Osteoblast (primary cell): Measurements from ENCODE around the gene NPBWR2. TPM values are rescaled to one million over a fixed set of nuclear protein-coding genes. Genes with fewer than 3 reads are reported as not detected.

Source experiments
- DNase-seq: peaks from one replicate; pipeline ENCODE4 v3.0.0; 2011; ENCODE audit warnings: low spot score, mixed read lengths; ENCODE audit not compliant: insufficient read length; ENCODE audit errors: missing footprints
- H2AFZ ChIP-seq: 2 replicates; pipeline ENCODE4 v1.6.0; 2011; ENCODE audit warnings: mild to moderate bottlenecking, low read length
- H3K27ac ChIP-seq: 2 replicates; pipeline ENCODE4 v1.5.1; 2011; ENCODE audit warnings: mild to moderate bottlenecking, low read depth, low read length, moderate library complexity
- H3K27me3 ChIP-seq: 2 replicates; pipeline ENCODE4 v1.6.0; 2012; ENCODE audit warnings: mild to moderate bottlenecking, control low read depth, inconsistent platforms, low read length, moderate library complexity; ENCODE audit not compliant: insufficient read depth
- H3K36me3 ChIP-seq: 2 replicates; pipeline ENCODE4 v1.5.1; 2011; ENCODE audit warnings: mild to moderate bottlenecking, low read length, control low read depth, moderate library complexity; ENCODE audit not compliant: insufficient read depth
- H3K4me1 ChIP-seq: 2 replicates; pipeline ENCODE4 v1.5.1; 2011; ENCODE audit warnings: mild to moderate bottlenecking, low read length, control low read depth, moderate library complexity; ENCODE audit not compliant: insufficient read depth
- H3K4me2 ChIP-seq: 2 replicates; pipeline ENCODE4 v1.6.0; 2011; ENCODE audit warnings: mild to moderate bottlenecking, low read length; ENCODE audit not compliant: insufficient read depth
- H3K4me3 ChIP-seq: fragments of 200-600 bp; sonication (generic); 3 replicates; pipeline ENCODE4 v1.5.1; 2012; ENCODE audit warnings: mild to moderate bottlenecking, low read length, inconsistent platforms; ENCODE audit not compliant: insufficient read depth
- H3K79me2 ChIP-seq: 2 replicates; pipeline ENCODE4 v1.6.0; 2012; ENCODE audit warnings: mild to moderate bottlenecking, low read length, control low read depth, inconsistent platforms; ENCODE audit not compliant: insufficient read depth
- H3K9me3 ChIP-seq: 2 replicates; pipeline ENCODE4 v1.5.1; 2011; ENCODE audit warnings: low read depth, low read length, control low read depth
- H4K20me1 ChIP-seq: 2 replicates; pipeline ENCODE4 v1.6.0; 2012; ENCODE audit warnings: mild to moderate bottlenecking, low read length, control low read depth; ENCODE audit not compliant: insufficient read depth
- total RNA-seq: library from RNA; depleted of rRNA; stranded (reverse); fragments of >200 nt; gene quantifications from 2 replicates; pipeline ENCODE4 v1.2.3, GENCODE V29; 2012
- TF ChIP-seq, protein P1 (sequence below): IDR thresholded peaks from 2 replicates; pipeline ENCODE4 v1.5.1; 2011; ENCODE audit warnings: mild to moderate bottlenecking, low read depth, low read length, moderate library complexity; ENCODE audit errors: extremely low read depth

NPBWR2 gene
- total RNA-seq, 1 donor, result not detected

DNA sequence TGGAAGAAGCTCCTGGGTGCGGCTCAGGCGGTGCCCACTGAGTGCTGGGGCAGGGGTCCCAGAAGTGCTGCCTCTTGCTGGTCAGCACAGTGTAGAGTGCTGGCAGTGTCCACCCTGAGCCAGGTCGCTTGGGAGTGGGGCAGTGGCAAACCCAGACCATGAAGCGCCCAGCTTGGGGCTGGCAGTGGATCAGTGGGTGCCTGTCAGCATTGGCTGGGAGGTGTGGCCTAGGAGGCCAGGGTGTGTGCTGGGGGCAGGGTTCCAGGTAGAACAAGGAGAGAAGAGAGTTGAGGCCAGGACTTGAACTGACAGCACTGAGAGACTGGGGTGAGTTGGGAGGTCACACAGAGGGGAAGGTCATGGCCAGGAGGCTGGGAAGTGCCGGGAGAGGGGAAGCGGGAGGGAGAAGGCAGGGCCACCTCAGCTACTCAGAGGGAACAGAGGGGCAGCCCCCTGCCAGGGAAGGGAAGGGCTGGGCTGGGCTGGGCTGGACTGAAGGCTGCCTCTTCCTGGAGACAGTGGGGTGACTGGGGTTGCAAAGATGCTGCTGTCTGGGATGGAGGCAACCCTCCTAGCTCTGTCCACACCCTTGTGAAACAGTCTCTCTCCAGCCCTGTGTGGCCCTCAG lies 40.2 kb downstream of the NPBWR2 start:
- Histone ChIP-seq H3K79me2 (no peaks in the 10 kb centered on the region), H3K4me1 (peaks cover 26% of the 10 kb centered on the region), H3K27me3 (no peaks in the 10 kb centered on the region), H2AFZ (no peak overlapping the region), H3K9me3 (no peaks in the 10 kb centered on the region), H3K27ac (no peak overlapping the region), H3K4me3 (no peak overlapping the region), H3K36me3 (no peaks in the 10 kb centered on the region), H4K20me1 (peaks cover 39% of the 10 kb centered on the region), H3K4me2 (no peak overlapping the region)
- DNase-seq, result no peak
- TF ChIP-seq, protein P1, sequence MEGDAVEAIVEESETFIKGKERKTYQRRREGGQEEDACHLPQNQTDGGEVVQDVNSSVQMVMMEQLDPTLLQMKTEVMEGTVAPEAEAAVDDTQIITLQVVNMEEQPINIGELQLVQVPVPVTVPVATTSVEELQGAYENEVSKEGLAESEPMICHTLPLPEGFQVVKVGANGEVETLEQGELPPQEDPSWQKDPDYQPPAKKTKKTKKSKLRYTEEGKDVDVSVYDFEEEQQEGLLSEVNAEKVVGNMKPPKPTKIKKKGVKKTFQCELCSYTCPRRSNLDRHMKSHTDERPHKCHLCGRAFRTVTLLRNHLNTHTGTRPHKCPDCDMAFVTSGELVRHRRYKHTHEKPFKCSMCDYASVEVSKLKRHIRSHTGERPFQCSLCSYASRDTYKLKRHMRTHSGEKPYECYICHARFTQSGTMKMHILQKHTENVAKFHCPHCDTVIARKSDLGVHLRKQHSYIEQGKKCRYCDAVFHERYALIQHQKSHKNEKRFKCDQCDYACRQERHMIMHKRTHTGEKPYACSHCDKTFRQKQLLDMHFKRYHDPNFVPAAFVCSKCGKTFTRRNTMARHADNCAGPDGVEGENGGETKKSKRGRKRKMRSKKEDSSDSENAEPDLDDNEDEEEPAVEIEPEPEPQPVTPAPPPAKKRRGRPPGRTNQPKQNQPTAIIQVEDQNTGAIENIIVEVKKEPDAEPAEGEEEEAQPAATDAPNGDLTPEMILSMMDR, result no peak

DNA sequence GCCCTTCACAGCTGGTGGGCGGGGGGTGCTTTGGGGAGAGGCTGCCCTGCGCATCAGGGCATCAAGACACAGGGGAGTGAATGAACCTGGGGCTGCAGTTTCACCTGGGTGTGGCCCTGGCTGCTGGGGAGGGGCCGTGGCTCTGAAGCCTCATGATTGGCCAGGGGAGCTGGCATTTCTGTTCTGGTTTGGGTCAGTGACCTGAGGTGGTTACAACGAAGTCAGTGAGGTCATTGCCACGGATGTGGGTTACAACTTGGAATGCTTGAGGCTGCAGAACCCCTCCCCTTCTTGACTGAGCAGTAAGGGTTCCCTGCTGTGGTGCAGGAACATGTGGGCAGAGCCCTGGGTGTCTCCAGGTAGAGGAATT lies 41.4 kb downstream of the NPBWR2 start:
- Histone ChIP-seq H3K27me3 (no peaks in the 10 kb centered on the region), H3K4me3 (no peak overlapping the region), H2AFZ (no peak overlapping the region), H4K20me1 (peaks cover 39% of the 10 kb centered on the region), H3K27ac (no peak overlapping the region), H3K4me1 (peaks cover 27% of the 10 kb centered on the region), H3K4me2 (peak overlapping the region; percentile 29), H3K36me3 (no peaks in the 10 kb centered on the region), H3K9me3 (no peaks in the 10 kb centered on the region), H3K79me2 (no peaks in the 10 kb centered on the region)
- DNase-seq, result peak; percentile 95
- TF ChIP-seq, protein P1, result no peak

DNA sequence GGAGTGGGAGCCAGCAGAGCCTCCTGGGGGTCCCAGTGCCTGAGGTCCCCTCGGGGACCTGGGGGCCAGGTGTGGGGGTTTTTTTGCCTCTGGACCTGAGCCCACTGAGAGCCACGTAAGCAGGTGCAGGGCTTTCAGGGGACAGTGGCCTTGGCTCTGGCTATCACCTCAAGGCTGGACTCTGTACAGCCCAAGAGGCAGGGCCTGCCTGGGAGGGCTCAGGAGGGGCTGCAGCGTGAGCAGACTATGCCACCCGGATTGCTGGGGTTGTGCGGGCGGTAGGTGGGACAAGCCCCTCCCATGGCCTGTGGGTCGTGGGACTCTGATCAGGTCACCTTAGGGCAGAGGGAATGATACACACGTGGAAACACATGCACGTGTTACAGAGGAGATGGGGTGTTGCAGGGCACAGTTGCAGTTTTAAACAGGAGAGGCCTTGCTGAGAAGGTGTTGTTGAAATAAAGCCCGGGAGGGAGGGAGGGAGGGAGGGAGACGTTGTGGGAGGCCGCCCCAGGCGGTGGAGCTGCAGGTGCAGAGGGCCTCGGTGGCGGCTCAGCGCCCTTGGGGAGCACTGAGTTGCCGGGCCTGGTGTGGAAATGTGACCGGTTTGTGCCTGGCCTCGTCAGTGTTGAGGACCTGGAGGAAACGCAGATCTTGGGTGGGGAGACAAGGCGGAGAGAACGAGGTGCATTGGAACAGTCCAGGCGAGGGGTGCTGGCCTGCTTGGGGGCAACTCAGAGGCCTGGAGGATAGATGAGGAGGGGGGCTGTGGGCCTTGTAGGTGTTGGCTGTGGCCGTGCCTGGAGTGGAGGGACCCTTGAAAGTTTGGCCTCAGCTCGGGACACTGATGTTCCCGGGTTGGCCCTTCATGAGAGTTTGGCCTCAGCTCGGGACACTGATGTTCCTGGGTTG lies 42.0 kb downstream of the NPBWR2 start:
- no peak overlapping the region for H2AFZ ChIP-seq
- H3K27ac ChIP-seq, result no peak overlapping the region
- DNase-seq, result no peak
- H3K4me2 ChIP-seq, result no peak overlapping the region
- H3K4me1 ChIP-seq, result peaks cover 27% of the 10 kb centered on the region
- H3K36me3 ChIP-seq, result no peaks in the 10 kb centered on the region
- H3K79me2 ChIP-seq, result no peaks in the 10 kb centered on the region
- peaks cover 39% of the 10 kb centered on the region for H4K20me1 ChIP-seq
- H3K4me3 ChIP-seq, result no peak overlapping the region
- H3K9me3 ChIP-seq, result no peaks in the 10 kb centered on the region
- H3K27me3 ChIP-seq, result no peaks in the 10 kb centered on the region
- TF ChIP-seq, protein P1, result no peak

DNA sequence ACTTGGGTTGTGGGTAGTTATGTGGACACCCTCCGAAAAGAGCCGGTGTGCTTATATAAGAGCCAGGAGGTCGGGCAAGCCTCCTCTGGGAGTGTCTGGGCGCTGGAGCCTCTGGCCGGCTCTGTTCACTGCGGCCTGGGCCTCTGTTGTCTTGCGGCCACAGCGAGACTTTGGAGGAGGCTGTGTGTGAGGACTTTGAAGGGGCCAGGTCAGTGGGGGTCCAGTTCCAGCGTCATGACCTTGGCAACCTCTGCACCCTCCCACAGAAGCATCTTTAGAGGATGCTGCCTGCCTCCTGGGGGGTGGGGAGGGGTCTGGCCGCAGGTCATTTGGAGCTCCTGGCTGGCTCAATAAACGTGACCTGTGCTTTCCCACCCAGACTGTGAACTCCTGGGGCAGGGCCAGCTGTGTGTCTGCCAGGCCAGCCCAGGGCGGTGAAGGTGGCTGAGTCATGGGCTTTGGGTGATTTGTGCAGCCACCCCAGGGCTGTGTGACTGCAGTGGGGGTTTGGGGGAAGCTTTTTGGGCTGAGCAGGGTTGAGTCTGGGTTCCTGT lies 43.1 kb downstream of the NPBWR2 start:
- peak; percentile 98 for DNase-seq
- no peaks in the 10 kb centered on the region for H3K79me2 ChIP-seq
- TF ChIP-seq, protein P1, result no peak
- peak overlapping the region; percentile 87 for H3K4me3 ChIP-seq
- H3K4me1 ChIP-seq, result peaks cover 27% of the 10 kb centered on the region
- H4K20me1 ChIP-seq, result peaks cover 32% of the 10 kb centered on the region
- peak overlapping the region; percentile 34 for H3K27ac ChIP-seq
- peak overlapping the region; percentile 91 for H3K4me2 ChIP-seq
- no peaks in the 10 kb centered on the region for H3K36me3 ChIP-seq
- no peaks in the 10 kb centered on the region for H3K9me3 ChIP-seq
- no peak overlapping the region for H2AFZ ChIP-seq
- H3K27me3 ChIP-seq, result no peaks in the 10 kb centered on the region
